ENCODE results near the gene STT3A. TPM values are rescaled to one million over a fixed set of nuclear protein-coding genes. Genes with fewer than 3 reads are reported as not detected.
A peak's percentile ranks its signal among the peaks of the same experiment; 100 is the strongest.
"Not testable (repeated sequence)": the region's sequence is repeated elsewhere in the genome, so short reads cannot be mapped to it uniquely, and the experiment has no call there.

The STT3A gene
- total RNA-seq (2014; rRNA removed; shearing (Covaris generic); ENCODE audit: low replicate concordance) = 107 and 125 TPM in 2 replicates

DNA sequence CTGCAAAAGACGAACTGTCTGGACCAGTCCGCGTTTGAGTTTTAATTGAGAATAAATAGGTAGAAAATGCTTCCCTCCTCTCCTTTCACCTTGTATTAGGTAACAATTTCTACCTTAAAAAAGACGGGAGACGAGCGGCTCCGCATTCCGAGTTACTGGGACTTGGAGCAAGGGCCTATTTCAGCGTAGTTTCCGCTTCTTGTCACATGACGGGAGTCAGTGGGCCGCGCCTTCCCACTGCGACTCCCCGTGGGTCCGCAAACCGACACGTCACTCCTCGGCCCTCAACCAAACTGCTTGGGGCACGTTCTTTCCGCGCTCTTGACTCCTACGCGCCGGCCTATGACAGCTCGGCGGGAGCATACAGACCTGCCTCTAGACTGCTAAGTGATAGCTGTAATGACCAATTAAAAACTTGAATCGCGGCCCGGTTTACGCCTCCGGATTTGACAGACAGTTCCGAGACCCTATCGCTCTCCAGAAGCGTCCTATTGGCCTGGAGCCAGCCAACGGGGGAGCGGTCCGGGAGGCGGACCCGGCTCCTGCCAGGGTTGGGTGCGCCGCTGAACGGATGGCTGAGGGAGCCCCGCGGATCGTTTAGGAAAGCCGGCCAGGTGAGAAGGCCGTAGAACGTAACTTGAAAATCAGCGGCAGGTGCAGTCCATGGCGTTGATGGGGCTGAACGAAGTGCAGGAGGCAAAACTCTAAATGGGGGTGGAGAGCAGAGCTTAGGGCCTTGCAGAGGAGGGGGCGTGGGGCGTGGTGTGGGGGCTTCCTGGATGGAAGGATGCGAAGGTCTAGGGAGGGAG is at the start of gene STT3A:
STT3A (plus strand) TSS at position 548 of the 809 bp plus-strand sequence. CDS start 3,064 bp downstream, outside the sequence.
- Histone ChIP-seq H3K4me3 (peak within 1 kb of the TSS; percentile 96), H3K36me3 (peaks cover 33% of the 10 kb centered on the region), H3K27me3 (no peaks in the 10 kb centered on the region), H3K9me3 (no peaks in the 10 kb centered on the region)
- DNase-seq = peak; percentile 99

DNA sequence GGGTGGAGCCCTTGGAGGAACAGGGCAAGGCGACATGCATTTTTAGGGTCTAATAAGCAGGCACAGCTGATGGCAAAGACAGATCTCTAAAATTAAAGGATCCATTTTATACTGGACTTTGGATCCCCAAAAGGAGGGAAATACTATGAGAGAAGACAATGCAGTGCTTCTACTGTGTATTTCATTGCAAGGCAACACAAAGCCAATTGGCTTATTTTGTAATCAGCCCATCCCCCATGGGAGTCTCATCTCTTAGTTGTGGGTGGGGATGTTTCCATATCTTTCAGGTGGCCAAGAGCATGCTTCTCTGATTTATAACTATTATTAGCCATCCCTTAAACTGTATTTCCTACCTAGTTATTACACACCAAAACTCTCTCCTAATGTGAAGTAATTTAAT is 41.9 kb upstream of the STT3A start:
- no peak overlapping the region for H3K4me3 ChIP-seq
- H3K27me3 ChIP-seq = peaks cover 8% of the 10 kb centered on the region
- H3K9me3 ChIP-seq = peaks cover 3% of the 10 kb centered on the region; the same call in 1 of the 2 replicates

DNA sequence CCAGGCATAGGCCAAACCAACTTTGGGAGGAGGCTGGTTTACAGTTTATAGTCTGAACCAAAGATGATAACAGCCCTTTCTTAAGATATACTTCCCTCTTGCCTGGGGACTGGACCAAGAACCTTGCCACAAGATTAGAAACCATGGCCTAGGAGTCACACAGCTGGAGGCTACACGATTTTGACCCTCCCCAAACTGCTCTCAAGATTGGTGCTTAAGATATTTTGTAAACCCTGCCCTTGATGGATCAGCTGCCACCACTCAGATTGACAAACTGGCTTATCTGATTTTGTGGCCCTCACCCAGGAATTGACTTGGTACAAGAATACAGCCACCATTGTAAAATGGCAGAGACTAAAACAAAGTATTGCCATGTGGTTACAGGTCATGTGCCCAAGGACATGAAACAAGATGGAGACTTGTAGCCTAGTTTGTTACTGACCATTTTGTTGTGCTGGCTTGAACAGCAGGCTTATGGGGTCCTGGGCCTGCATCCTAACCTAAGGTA is 40.8 kb upstream of the STT3A start:
- no peak for DNase-seq
- Histone ChIP-seq H3K4me3 (no peak overlapping the region), H3K9me3 (peaks cover 3% of the 10 kb centered on the region; the same call in 1 of the 2 replicates), H3K36me3 (no peaks in the 10 kb centered on the region), H3K27me3 (peaks cover 6% of the 10 kb centered on the region)

More for the DNA sequence above, 41.9 kb upstream of the STT3A start:
- no peaks in the 10 kb centered on the region for H3K36me3 ChIP-seq
- no peak for DNase-seq

DNA sequence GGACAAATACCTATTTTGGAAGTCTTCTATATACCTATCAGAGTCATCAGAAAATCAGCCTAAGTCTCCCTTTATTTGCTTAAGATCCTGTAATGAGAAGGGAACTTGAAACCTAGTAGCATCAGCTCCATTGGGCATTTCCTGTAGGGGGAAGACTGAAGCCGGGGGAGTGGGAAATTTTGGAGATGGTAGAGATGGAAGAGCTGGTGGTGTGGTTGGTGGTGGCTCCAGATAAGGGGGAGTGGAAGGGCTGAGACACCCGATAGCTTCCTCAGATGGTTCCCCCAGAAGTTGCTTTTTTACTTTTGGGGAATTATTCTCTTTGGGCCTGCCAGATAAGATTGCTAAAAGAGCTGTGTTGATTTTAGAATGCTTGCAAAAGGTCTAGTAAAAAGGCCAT is 39.7 kb upstream of the STT3A start:
- Histone ChIP-seq H3K9me3 (peaks cover 3% of the 10 kb centered on the region; the same call in 1 of the 2 replicates), H3K27me3 (peaks cover 6% of the 10 kb centered on the region), H3K4me3 (no peak overlapping the region), H3K36me3 (no peaks in the 10 kb centered on the region)
- no peak for DNase-seq

DNA sequence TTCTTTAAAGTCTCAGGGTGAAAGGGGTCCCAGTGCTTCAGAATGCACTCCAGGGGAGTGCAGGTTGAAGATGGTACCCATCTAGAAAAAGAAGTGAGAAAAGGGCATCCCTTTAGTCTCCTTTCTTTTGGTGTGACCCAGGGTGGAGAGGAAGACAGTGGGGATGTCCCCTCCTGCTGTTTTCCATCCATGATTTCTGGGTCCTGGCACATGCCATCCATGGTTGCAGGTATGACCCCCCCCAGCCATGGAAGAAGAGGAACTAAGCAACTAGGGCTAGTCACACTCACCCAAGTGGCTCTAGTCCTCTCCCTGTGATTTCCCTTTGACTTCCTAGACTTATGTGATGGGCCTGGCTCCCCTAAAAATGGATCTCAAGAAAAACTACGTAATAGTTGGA is 39.3 kb upstream of the STT3A start:
- no peaks in the 10 kb centered on the region for H3K36me3 ChIP-seq
- peaks cover 3% of the 10 kb centered on the region; the same call in 1 of the 2 replicates for H3K9me3 ChIP-seq
- H3K4me3 ChIP-seq = no peak overlapping the region
- DNase-seq = no peak
- H3K27me3 ChIP-seq = peaks cover 6% of the 10 kb centered on the region

DNA sequence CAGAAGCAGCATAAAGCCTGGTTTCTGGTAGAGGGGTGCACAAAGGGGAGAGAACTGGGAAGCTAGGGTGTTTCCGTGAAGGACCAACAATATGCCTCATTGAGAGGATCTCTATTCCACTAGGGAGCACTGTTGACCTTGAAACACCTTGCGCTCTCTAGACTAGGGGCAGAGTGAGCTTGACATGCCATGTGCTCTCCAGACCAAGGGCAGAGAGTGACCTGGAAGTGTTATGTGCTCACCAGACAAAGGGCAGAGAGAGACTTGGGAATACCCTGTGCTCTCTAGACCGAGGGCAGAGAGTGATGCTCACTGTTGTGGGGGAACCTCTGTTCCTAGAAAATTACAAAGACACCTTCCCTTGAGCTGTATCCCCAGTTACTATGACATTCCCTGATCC is 38.6 kb upstream of the STT3A start:
- Histone ChIP-seq H3K27me3 (no peaks in the 10 kb centered on the region), H3K4me3 (no peak overlapping the region), H3K9me3 (peaks cover 3% of the 10 kb centered on the region; the same call in 1 of the 2 replicates), H3K36me3 (no peaks in the 10 kb centered on the region)
- DNase-seq = no peak

DNA sequence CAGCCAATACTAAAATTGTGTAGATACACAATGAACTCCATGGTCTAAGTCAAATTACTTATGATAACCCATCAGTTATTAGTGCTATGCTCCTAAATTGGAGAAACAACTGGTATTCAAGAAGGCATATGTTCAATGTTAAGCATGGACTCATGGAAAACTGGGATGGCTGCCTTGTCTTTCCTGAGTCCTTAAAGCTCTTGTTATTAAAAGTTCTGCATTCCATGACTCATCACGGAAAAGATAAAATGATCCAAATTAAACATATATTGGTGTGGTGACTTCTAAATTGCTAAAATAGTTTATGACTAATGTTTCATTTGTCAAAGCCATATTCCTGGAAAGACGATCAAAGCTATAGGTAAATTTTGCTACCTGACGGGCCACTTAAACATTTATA is 32.8 kb upstream of the STT3A start:
- DNase-seq = peak; percentile 20
- H3K4me3 ChIP-seq = no peak overlapping the region
- no peaks in the 10 kb centered on the region for H3K27me3 ChIP-seq
- H3K9me3 ChIP-seq = no peaks in the 10 kb centered on the region
- H3K36me3 ChIP-seq = no peaks in the 10 kb centered on the region

DNA sequence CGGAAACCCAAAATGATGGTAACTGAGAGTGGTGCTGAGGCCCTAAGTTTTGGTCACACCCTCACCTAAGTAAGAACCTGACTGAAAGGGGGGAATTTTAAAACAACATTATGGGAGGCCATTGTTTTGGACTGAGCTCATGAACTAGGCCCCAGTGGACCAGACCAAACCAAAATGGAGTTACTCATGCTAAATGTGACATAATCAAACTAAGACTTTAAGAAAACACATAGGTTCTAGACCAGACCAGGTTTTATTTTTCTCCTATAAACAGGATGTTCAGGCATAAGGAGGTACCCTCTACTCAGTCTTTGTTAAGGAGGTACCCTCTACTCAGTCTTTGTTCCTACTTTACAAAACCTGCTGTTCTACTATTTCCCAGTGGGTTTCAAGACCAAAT is 30.7 kb upstream of the STT3A start:
- H3K36me3 ChIP-seq = no peaks in the 10 kb centered on the region

DNA sequence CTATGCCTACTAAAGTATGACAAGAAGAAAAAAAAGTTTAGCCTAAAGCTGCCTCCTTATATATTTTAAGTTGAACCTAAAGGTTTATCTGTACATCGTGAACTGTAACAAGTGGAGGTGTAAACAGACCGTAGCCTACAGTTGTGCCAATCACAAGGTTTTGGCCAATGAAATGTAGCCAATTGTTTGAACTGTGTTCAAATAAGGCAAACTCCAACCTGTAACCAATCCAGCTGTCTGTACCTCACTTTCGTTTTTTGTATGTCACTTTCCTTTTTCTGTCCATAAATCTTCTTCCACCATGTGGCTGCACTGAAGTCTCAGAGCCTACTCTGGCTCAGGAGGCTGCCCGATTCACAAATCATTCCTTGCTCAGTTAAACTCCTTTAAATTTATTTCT is 30.2 kb upstream of the STT3A start:
- Histone ChIP-seq H3K9me3 (no peaks in the 10 kb centered on the region), H3K4me3 (no peak overlapping the region), H3K27me3 (no peaks in the 10 kb centered on the region), H3K36me3 (no peaks in the 10 kb centered on the region)
- no peak for DNase-seq

More for the DNA sequence above, 30.7 kb upstream of the STT3A start:
- no peak overlapping the region for H3K4me3 ChIP-seq
- DNase-seq = no peak
- no peaks in the 10 kb centered on the region for H3K27me3 ChIP-seq
- no peaks in the 10 kb centered on the region for H3K9me3 ChIP-seq

DNA sequence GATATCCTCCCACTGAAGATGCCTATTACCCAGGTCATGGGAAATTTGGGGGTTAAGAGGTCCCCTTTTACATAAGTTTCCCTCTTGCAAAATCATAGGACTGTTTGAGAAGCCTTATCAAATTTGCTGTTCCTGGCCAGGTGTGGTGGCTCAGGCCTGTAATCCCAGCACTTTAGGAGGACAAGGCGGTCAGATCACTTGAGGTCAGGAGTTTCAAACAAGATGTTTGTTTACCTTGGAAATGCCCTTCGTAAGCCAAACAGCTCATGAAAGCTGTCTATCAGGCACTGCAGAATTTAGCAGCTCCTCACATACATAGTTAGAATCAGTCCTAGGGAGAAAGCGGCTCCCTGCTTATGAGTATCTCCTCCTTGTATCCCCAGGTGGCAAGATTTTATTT is 28.3 kb upstream of the STT3A start:
- H3K27me3 ChIP-seq = no peaks in the 10 kb centered on the region
- H3K4me3 ChIP-seq = no peak overlapping the region
- DNase-seq = no peak
- no peaks in the 10 kb centered on the region for H3K36me3 ChIP-seq
- H3K9me3 ChIP-seq = no peaks in the 10 kb centered on the region

DNA sequence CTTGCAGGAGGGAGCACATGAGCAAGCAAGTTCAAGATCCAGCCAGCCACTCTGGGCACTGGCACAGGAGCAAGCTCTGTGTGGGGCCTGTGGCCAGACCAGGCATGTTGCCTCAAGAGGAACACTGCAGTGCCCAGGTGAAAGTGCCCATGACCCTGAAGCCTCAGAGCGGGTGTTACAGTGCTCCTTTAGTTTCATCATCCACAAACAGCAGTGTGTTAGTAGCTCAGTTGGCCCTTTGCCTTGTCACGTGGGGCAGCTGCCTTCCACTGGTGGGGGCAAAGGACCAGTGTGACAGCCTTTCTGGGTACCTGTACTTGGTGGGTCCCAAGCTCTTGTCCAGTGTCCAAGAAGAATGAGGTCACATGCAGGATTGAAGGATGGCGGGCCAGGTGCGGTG is 26.4 kb upstream of the STT3A start:
- no peak for DNase-seq
- Histone ChIP-seq H3K27me3 (no peaks in the 10 kb centered on the region), H3K36me3 (peaks cover 7% of the 10 kb centered on the region), H3K4me3 (no peak overlapping the region), H3K9me3 (no peaks in the 10 kb centered on the region)

DNA sequence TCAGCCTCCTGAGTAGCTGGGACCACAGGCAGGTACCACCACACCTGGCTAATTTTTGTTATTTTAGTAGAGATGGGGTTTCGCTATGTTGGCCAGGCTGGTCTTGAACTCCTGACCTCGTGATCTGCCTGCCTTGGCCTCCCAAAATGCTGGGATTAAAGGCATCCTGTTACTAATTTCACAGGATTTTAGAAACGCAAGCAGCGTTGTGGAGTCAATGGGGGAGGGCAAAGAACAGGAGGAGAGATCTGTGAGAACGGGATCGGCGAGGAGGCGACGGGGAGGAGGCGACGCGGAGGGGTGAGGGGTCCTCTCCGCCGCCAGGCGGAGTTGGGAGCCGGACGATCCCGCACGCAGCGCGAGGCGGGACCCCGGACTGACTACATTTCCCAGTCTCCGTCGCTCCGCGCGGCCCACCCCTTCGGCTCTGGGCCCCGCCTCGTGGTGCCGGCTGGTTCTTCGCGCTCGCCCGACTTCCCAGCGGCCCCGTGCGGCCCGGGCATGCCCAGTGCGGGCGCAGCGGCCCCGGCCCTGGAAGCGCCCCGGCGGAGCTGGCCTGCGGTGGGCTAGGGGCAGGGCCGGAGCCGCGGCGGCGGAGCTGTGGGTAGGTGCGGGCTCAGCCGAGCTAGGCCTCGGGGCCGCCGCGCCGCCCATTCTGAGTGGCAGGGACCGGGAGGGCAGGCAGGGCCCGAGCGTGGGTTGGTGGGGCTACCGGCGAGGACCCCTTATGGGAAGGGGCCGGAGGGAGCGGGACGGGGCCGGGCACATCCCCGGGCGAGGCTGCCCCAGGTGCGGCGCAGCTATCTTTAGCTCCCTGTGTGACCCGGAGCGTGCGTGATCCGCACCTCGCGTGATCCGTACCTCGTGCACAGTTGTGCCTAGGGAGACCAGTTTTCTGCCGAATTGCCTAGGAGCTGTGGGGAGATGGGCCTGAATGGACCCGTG is 23.4 kb upstream of the STT3A start, which contains the start of gene EI24:
EI24 (plus strand) TSS at position 508 of the 945 bp plus-strand sequence. CDS start 3,051 bp downstream, outside the sequence.
- no peaks in the 10 kb centered on the region for H3K27me3 ChIP-seq
- H3K36me3 ChIP-seq = peaks cover 26% of the 10 kb centered on the region
- DNase-seq = peak; percentile 94
- H3K9me3 ChIP-seq = no peaks in the 10 kb centered on the region
- peak within 1 kb of the TSS; percentile 85 for H3K4me3 ChIP-seq

DNA sequence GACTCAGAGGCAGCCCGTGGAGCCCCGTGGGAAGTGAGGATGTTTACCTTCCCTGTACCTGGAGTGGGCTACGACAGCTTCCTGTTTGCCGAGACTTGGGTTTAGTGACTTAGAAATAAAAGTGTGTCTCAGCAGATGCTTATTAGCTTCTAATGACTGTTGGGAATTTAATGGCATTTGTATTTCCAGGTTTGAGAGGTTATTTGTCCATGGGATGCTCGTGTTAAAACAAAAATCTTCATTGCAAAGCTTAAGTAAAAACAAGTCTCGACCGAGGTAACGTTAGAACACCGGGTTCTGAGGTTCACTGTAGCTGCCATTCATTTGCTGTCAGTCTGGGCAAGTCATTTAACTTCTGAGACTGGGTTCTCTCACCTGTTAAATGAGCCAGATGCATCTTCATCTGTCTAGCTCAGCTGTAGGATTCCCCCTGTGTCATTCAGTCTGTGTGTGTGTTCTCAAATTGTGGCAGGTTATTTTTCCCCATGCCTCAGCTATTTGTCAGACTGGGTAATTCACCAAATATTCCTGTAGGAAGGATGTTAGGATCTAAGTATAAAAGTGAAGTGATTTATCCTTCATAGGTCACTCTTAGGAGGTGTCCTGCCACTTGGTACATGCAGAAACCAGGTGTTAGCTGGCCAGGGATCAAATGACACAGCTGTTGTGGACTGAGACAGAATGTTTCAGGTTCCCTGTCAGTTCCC is 22.6 kb upstream of the STT3A start:
- H3K27me3 ChIP-seq = no peaks in the 10 kb centered on the region
- H3K9me3 ChIP-seq = no peaks in the 10 kb centered on the region
- peaks cover 35% of the 10 kb centered on the region for H3K36me3 ChIP-seq
- H3K4me3 ChIP-seq = peak overlapping the region; percentile 85
- no peak for DNase-seq

DNA sequence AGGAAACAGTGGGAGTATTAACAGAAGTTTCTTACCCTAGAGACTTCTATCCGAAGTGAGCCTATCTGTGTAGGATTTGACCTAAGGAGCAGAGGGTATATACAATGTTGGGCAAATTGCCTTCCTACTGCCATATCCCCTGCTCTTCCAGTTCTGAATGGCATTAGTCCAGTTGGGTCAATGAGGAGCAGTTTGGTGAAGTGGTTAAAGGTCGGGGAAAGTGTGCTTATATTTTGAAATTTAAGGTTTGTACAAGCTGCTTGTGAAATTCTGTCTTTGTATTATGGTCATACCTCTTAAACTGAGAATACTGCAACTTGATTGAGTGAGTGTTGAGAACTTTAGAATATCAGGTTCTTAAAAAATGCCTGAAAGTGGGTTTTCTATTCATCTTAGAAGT is 21.7 kb upstream of the STT3A start:
- DNase-seq = no peak
- Histone ChIP-seq H3K9me3 (no peaks in the 10 kb centered on the region), H3K4me3 (no peak overlapping the region; the same call in 1 of the 2 replicates), H3K36me3 (peaks cover 41% of the 10 kb centered on the region), H3K27me3 (no peaks in the 10 kb centered on the region)

DNA sequence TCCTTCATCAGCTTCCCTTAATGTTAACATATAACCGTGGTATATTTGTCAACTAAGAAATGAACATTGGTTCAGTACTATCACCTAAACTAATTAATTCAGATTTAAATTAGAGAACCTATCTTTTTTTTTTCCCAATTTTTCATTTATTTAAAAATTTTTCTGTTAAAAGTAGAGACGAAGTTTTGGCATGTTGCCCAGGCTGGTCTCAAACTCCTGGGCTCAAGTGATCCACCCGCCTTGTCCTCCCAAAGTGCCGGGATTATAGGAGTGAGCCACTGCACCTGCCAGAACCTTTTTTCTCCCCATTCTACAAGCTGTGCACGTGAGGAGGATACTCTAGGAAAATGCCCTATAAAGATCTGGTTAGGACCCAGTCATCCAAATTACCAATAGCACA is 19.7 kb upstream of the STT3A start:
- Histone ChIP-seq H3K9me3 (no peaks in the 10 kb centered on the region), H3K36me3 (peaks cover 60% of the 10 kb centered on the region), H3K27me3 (no peaks in the 10 kb centered on the region), H3K4me3 (no peak overlapping the region)
- DNase-seq = no peak

DNA sequence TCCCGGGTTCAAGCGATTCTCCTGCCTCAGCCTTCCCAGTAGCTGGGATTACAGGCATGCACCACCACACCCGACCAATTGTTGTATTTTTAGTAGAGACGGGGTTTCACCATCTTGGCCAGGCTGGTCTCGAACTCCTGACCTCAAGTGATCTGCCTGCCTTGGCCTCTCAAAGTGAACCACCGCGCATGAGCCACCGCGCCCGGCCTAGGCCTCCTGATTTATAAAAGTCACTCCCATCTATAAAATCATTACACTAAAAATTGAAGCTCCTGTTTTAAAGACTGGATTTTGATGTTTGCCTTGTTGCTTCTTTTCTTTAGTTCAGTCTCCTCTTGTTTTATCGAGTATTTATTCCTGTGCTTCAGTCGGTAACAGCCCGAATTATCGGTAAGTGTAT is 15.5 kb upstream of the STT3A start:
- not testable (repeated sequence) for DNase-seq, H3K4me3 ChIP-seq, H3K27me3 ChIP-seq, H3K9me3 ChIP-seq
- peaks cover 78% of the 10 kb centered on the region for H3K36me3 ChIP-seq

Measured in MG63 (cell line).